ENCODE data around the gene HS3ST4.
"Not testable (repeated sequence)": the region's sequence is repeated elsewhere in the genome, so short reads cannot be mapped to it uniquely, and the experiment has no call there.

The HS3ST4 gene

GRCh38 chr16:25729188-25729915 lies 37.6 kb downstream of the HS3ST4 start:
- in situ Hi-C loops (cut with MboI; ENCODE audit: low sequenced_read_pairs): no loop called here

DNA sequence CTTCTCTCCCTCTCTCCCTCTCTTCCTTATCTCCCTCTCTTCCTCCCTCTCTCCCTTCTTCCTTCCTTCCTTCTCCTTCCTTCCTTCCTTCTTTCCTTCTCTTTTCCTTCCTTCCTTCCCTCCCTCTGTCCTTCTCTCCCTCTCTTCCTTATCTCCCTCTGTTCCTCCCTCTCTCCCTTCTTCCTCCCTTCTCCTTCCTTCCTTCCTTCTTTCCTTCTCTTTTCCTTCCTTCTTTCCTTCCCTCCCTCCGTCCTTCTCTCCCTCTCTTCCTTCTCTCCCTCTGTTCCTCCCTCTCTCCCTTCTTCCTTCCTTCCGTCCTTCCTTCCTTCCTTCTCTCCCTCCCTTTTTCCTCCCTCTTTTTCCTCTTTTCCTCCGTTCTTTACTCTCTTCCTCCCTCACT lies 38.6 kb downstream of the HS3ST4 start:
- in situ Hi-C loops (cut with MboI; ENCODE audit: low sequenced_read_pairs): no loop called here

DNA sequence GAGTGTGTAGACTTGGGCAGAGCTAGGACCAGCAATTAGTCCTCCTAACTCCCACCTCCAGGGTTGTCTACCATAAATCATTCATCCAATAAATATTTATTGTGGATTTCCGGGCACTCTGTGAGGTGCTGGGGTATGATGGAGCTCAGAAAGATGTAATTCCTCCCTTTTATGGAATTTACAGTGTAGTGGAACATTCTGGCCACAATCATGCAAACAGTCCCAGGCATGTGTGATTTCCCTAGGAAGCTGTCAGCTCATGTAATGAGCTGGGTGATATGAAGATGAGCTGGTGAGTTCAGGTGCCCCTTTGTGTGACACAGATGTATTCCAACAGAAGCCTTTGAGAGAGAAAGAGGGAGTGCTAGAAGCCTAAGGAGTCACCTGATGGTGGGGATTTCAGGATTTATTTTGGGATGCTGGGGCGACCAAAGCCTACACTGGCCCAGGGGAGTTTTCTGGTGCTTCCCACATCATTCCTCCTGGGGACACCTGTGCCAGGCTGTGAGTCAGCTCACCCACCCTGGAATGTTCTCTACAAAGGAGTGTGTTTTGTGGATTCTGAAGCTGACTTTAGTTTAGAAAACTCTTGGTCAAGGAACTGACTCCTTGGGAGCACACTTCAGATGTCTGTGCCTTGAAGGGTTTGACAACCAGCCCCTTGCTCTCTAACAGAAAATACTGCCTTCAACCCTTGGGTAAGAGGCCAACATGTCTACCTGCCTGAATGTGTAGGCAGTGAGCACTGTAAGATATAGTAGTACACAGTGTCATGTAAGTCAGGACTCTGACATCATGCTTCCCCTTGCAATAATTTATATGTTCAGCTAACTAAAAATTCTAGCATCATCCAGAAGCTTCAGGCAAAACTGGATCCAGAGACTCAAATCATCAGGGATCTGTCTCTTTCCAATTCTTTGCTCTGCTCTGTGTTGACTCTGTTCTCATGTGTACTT lies 42.9 kb downstream of the HS3ST4 start:
- in situ Hi-C loops (cut with MboI; ENCODE audit: low sequenced_read_pairs): no loop called here

DNA sequence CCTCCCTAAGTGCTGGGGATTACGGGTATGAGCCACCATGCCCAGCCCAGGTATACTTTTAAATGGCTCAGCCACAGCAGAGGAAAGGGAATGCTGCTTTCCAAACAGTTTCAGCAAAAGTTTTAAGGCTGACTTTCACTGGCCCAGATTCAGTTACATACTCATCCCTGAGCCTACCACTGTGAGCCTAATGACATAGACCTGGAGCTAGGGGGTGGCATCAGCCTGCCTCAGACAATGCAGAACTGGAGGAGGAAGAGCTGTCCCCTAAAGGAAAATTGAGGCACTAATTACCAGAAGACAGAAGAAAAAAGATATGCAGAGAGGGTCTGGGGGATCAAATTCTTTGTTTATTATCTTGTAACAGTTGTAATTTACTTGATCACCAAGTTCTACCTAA lies 43.9 kb downstream of the HS3ST4 start:
- in situ Hi-C loops (cut with MboI; ENCODE audit: low sequenced_read_pairs): no loop called here

- in situ Hi-C loops (cut with MboI; ENCODE audit: low sequenced_read_pairs): no loop called here
Observed at GRCh38 chr16:25747160-25747758, 55.5 kb downstream of the HS3ST4 start.

GRCh38 chr16:25748092-25748654 lies 56.4 kb downstream of the HS3ST4 start:
- in situ Hi-C loops (cut with MboI; ENCODE audit: low sequenced_read_pairs): no loop called here

DNA sequence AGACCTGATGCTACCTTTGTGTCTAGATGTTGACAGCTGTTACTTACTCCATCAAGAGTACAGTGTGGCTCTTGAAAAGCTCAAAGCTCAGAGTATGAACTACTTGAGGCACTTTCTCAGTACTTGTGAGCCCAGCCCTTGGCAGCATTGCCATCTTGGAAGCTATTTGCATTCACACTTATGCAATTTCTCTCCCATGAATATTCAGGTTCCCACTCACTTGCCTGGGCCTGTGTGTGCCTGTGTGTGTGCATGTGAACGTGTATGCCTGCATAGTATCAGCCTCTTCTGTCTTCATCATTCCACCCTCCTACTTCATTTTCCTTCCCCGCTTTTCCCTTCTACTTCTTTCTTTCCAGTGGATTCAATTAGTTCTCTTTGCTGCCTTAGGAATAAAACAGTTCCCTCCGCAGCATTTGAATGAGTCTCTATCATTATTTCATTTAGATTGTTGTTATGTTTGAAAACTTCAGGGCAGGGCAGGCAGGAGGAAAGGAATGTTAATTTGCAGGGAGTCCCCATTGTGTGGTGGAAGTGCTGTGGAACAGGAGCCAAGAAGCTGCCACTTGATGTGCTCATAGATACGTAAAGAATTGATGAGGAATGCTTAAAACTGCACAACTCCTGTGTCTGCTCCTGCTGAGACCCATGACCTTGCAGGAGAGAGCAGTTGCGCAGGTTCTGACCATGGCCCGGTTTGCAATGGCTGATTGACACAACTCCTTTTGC lies 58.9 kb downstream of the HS3ST4 start:
- in situ Hi-C loops (cut with MboI; ENCODE audit: low sequenced_read_pairs): no loop called here

GRCh38 chr16:25751230-25751835 lies 59.6 kb downstream of the HS3ST4 start:
- in situ Hi-C loops (cut with MboI; ENCODE audit: low sequenced_read_pairs): no loop called here

- in situ Hi-C loops (cut with MboI; ENCODE audit: low sequenced_read_pairs): no loop called here
Observed at GRCh38 chr16:25764466-25764865, 72.7 kb downstream of the HS3ST4 start.

DNA sequence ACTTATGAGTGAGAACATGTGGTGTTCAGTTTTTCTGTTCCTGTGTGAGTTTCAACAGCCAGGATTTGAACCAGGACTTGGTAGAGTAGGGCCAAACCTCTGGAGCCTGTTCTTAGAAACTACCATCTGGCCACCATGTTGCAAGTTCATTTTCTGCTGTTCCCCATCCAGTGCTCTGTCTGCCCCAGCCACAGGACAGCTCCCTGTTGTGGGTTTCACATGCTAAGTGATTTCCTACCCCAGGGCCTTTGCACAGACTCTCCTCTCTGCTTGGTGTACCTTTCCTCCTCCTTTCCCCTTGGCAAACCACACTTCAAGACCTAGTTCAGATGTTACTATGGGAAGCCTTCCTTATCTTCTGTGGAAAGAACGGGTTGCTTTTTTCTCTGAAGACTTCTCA lies 79.5 kb downstream of the HS3ST4 start:
- in situ Hi-C loops (cut with MboI; ENCODE audit: low sequenced_read_pairs): no loop called here

DNA sequence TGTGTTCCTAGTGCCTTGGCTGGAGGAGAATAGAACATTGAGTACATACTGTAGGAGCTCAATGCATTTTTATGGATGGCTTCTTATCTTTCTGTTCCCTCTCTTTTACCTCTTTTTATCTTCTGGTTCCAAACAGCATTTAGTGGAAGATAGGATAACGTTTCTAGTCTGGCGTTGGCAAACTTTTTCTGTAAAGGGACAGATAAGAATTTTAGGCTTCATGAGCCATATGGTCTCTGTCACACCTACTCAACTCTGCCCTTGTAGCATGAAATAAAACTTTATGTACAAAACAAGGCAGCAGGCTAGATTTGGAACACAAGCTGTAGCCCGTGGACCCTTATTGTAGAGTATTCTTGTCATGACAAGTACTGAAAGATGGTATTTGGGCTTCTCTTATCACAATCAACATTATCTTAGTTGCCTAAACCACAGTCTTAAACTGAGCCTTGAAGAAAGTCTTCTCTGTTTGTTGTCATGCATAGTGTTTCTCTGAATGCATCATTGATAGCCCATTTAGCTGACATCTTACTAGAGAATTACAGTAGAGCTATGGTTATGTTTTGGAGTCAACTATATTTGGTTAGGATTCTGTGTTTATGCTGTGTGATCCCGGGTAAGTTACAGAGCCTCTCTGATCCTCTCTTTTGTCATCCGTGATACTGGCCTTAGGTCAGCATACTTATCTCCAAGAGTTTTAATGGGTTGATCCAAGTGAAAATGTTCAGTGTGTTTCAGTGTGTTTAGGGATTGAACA lies 80.2 kb downstream of the HS3ST4 start:
- in situ Hi-C loops (cut with MboI; ENCODE audit: low sequenced_read_pairs): no loop called here

GRCh38 chr16:25776214-25776613 lies 84.5 kb downstream of the HS3ST4 start:
- in situ Hi-C loops (cut with MboI; ENCODE audit: low sequenced_read_pairs): not testable (repeated sequence)

- in situ Hi-C loops (cut with MboI; ENCODE audit: low sequenced_read_pairs): no loop called here
Observed at GRCh38 chr16:25783226-25783625, 91.5 kb downstream of the HS3ST4 start.

GRCh38 chr16:25785361-25785760 lies 93.6 kb downstream of the HS3ST4 start:
- in situ Hi-C loops (cut with MboI; ENCODE audit: low sequenced_read_pairs): no loop called here

- in situ Hi-C loops (cut with MboI; ENCODE audit: low sequenced_read_pairs): no loop called here
Observed at GRCh38 chr16:25786748-25787147, 95.0 kb downstream of the HS3ST4 start.

DNA sequence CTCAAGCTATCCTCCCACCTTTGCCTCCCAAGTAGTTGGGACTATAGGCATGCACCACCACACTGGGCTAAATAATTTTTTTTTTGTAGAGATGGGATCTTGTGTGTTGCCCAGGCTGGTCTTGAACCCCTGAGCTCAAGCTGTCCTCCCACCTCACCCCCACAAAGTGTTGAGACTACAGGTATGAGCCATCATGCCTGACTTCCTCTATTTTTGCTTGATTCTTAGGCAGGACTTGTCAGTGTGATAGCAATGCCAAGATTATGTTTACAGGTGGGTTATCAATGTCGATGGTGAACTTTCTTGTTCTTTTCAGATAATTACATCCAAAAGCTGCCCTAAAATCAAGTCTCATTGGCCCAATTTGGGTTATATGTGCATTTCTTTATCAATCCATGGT lies 96.9 kb downstream of the HS3ST4 start:
- in situ Hi-C loops (cut with MboI; ENCODE audit: low sequenced_read_pairs): no loop called here

GRCh38 chr16:25796239-25796638 lies 104.5 kb downstream of the HS3ST4 start:
- in situ Hi-C loops (cut with MboI; ENCODE audit: low sequenced_read_pairs): no loop called here

- in situ Hi-C loops (cut with MboI; ENCODE audit: low sequenced_read_pairs): no loop called here
Observed at GRCh38 chr16:25798065-25798464, 106.3 kb downstream of the HS3ST4 start.

GRCh38 chr16:25799816-25800215 lies 108.1 kb downstream of the HS3ST4 start:
- in situ Hi-C loops (cut with MboI; ENCODE audit: low sequenced_read_pairs): no loop called here

GRCh38 chr16:25812215-25812614 lies 120.5 kb downstream of the HS3ST4 start:
- in situ Hi-C loops (cut with MboI; ENCODE audit: low sequenced_read_pairs): no loop called here
